Measurements from ENCODE around the gene HOXC10. TPM values are rescaled to one million over a fixed set of nuclear protein-coding genes. Genes with fewer than 3 reads are reported as not detected.

HOXC10 gene
- total RNA-seq, 4 donors from 2014 or later = 7.6 to 20.9 (median 12.0) TPM

GRCh38 chr12:53939141-53940108, 45.5 kb upstream of the HOXC10 start:
- TF ChIP-seq CTCF (IDR thresholded peaks at IDR 0.05; ENCODE audit: low read depth) = no peak

- TF ChIP-seq CTCF (IDR thresholded peaks at IDR 0.05; ENCODE audit: low read depth) = no peak
Observed at GRCh38 chr12:53940443-53941014, 44.4 kb upstream of the HOXC10 start.

- no peak for TF ChIP-seq CTCF (IDR thresholded peaks at IDR 0.05; ENCODE audit: low read depth)
Observed at GRCh38 chr12:53941187-53941586, 43.8 kb upstream of the HOXC10 start.

GRCh38 chr12:53941750-53942149, 43.2 kb upstream of the HOXC10 start:
- no peak for TF ChIP-seq CTCF (IDR thresholded peaks at IDR 0.05; ENCODE audit: low read depth)

- TF ChIP-seq CTCF (IDR thresholded peaks at IDR 0.05; ENCODE audit: low read depth) = no peak
Observed at GRCh38 chr12:53942467-53942997, 42.4 kb upstream of the HOXC10 start.

- TF ChIP-seq CTCF (IDR thresholded peaks at IDR 0.05; ENCODE audit: low read depth) = no peak
Observed at GRCh38 chr12:53944209-53944608, 40.7 kb upstream of the HOXC10 start.

All from subcutaneous adipose tissue (tissue), 4 donors.